Measurements from ENCODE around the gene HLA-F.
A peak's percentile ranks its signal among the peaks of the same experiment; 100 is the strongest.

Gene HLA-F

DNA sequence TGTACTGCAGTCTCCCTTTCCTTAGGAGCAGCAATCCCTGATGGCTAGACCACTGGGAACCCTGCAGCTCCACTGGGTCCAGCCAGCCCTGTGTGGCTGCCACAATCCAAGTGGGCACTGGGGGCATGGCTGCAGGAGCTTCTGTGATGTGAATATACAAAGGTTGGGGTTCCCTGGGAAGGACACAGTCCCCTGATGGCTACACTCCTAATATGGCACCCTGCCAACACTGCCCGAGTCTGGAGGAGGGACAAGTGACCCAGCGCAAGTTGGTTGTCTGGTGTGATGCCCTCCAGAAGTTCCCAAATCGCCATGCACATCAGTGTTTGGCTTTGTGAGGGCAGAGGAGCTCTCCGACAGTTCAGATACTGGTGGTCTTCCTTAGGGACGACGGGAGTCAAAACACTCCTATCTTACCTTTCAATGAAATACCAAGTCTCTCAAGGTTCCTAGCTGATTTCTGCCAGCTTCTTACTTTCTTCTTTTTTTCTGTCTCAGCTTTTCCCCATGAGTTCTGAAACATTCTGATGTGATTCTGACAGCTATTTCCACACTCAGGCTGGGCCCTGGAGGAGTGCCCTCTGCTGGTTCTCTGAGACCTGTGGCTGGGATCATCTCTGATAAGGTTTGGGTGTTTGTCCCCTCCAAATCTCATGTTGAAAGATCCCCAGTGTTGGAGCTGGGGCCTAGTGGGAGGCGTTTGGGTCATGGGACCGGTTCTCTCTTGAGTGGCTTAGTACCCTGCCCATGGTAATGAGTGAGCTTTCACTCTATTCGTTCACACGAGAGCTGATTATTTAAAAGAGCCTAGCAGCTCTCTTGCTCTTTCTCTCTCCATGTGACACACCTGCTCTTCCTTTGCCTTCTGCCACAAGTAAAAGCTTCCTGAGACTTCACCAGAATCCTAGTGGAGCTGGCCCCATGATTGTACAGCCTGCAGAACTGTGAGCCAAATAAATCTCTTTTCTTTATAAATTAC is 26.8 kb upstream of the HLA-F start:
- Histone ChIP-seq H3K27me3 (replicated peaks) (no peaks in the 10 kb centered on the region), H3K27ac (no peak overlapping the region), H3K36me3 (replicated peaks) (no peaks in the 10 kb centered on the region), H3K4me3 (ENCODE audit: low read depth, low read length) (no peak overlapping the region)
- TF ChIP-seq, protein P1, sequence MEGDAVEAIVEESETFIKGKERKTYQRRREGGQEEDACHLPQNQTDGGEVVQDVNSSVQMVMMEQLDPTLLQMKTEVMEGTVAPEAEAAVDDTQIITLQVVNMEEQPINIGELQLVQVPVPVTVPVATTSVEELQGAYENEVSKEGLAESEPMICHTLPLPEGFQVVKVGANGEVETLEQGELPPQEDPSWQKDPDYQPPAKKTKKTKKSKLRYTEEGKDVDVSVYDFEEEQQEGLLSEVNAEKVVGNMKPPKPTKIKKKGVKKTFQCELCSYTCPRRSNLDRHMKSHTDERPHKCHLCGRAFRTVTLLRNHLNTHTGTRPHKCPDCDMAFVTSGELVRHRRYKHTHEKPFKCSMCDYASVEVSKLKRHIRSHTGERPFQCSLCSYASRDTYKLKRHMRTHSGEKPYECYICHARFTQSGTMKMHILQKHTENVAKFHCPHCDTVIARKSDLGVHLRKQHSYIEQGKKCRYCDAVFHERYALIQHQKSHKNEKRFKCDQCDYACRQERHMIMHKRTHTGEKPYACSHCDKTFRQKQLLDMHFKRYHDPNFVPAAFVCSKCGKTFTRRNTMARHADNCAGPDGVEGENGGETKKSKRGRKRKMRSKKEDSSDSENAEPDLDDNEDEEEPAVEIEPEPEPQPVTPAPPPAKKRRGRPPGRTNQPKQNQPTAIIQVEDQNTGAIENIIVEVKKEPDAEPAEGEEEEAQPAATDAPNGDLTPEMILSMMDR (IDR thresholded peaks at IDR 0.05; ENCODE audit: low read depth, low read length, missing control alignments): peak; percentile 71
- in situ Hi-C loops (cut with HindIII; ENCODE audit: low pct_ligation_motif_present, low sequenced_read_pairs): no loop called here
- peak; percentile 19 for DNase-seq

DNA sequence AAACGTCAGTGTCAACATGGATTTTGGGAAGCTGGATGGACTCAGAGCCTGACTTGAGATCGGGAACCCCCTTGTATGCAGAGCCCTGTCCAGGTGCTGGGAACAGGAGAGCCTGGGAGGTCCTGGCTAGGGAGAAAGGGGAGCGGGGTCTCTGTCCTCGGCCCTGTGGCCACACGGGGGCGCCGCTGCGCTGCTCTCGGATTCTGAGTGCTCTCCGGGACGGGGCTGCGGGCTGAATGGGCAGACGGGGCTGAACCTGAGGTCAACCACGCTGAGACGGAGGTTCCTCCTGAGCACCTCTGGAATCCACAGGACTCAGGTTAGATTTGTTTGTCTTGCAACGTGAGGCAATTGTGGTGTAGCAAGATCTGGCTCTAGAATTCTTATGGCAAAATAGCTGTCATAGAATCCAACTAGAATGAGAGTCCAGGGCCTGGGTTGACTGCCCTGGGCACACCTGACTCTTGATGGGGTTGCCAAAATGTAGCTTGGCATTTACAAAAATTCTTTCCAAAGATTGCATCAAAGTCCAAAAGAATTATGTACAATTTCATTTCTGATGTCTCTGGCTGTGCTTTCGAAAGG is 20.6 kb upstream of the HLA-F start:
- Histone ChIP-seq H3K4me3 (ENCODE audit: low read depth, low read length) (no peak overlapping the region), H3K36me3 (replicated peaks) (no peaks in the 10 kb centered on the region), H3K27me3 (replicated peaks) (peaks cover 3% of the 10 kb centered on the region), H3K27ac (no peak overlapping the region)
- in situ Hi-C loops (cut with HindIII; ENCODE audit: low pct_ligation_motif_present, low sequenced_read_pairs): no loop called here
- DNase-seq: peak; percentile 31
- TF ChIP-seq, protein P1 (IDR thresholded peaks at IDR 0.05; ENCODE audit: low read depth, low read length, missing control alignments): peak; percentile 86

DNA sequence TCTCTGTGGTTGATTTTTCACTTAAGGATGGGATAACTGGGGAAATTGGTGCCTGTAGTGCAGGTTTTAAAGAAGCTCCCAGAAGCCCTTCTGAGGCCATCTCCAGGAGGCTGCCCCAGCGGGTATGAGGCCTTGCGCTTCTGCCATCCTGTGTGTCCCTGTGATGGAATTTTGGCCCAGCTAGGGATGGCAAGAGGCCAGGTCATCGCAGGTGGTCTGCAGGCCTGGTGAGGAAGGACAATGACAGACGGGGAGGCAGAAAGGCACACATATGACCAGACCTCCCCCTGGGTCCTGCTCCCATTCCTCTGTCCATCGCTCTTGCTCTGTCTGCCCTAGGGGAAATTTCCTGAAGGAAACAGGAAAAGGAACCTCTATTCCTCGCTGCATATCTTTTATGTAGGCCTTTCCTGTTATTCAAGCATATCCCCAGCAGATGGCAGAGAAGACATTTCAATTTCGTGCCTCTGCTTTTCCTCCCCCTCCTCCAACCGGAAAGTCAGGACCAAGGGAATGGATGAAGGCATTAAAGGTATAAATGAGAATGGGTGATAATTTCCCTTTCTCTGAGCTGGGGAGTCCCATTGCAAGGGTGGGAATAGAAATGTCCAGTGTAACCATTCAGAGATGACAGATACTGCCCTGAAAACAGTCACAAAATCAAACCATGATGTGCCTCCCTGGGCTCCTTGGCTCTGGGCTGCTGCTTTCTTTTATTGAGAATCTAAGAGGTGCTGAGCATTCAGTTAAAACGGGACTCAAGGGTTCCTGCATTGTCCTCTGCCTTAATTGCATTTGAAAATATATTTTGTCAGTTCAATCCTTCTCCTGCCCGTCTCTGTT is 17.6 kb upstream of the HLA-F start:
- no peak for DNase-seq
- TF ChIP-seq, protein P1 (IDR thresholded peaks at IDR 0.05; ENCODE audit: low read depth, low read length, missing control alignments): peak; percentile 50
- H3K27me3 ChIP-seq (replicated peaks): peaks cover 3% of the 10 kb centered on the region
- H3K36me3 ChIP-seq (replicated peaks): no peaks in the 10 kb centered on the region
- no peak overlapping the region for H3K4me3 ChIP-seq (ENCODE audit: low read depth, low read length)
- in situ Hi-C loops (cut with HindIII; ENCODE audit: low pct_ligation_motif_present, low sequenced_read_pairs): no loop called here
- no peak overlapping the region for H3K27ac ChIP-seq

DNA sequence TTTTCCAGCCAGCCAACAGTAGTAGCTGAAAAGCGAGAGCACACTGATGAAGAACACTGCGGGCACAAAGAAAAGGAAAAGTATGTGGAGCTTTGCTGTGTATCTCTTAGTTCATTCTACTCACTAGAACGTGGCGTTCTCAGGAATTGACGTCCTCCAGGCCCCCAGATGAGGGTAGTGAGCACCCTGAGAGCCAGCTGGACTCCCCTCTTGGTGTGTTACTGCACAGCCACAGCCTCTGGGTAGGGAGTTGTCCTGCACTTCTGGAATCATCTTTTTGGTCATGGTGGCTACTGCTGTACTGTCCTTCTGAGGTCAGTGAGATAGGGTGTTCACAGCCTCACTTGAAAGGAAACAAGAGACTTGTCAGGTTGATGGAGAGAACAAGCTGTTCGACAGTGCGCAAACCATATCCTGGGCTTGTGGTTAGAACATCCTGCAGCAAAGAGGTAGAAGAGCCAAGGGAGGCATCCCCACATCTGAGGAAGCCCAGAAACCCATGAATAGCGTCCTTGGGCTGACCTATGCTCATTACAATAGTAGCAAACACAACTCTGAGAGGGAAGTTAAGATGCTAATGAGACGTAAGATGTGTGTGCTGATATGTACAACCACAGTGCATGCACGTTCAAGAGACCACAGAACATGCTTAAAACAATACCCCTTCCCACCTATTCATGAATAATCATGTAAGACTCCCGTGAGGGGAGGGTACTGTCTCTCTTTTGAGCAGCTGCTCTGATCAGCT is 14.6 kb upstream of the HLA-F start:
- H3K4me3 ChIP-seq (ENCODE audit: low read depth, low read length): no peak overlapping the region
- TF ChIP-seq, protein P1 (IDR thresholded peaks at IDR 0.05; ENCODE audit: low read depth, low read length, missing control alignments): no peak
- H3K27ac ChIP-seq: no peak overlapping the region
- no peak for DNase-seq
- no peaks in the 10 kb centered on the region for H3K36me3 ChIP-seq (replicated peaks)
- peaks cover 3% of the 10 kb centered on the region for H3K27me3 ChIP-seq (replicated peaks)
- in situ Hi-C loops (cut with HindIII; ENCODE audit: low pct_ligation_motif_present, low sequenced_read_pairs): no loop called here

DNA sequence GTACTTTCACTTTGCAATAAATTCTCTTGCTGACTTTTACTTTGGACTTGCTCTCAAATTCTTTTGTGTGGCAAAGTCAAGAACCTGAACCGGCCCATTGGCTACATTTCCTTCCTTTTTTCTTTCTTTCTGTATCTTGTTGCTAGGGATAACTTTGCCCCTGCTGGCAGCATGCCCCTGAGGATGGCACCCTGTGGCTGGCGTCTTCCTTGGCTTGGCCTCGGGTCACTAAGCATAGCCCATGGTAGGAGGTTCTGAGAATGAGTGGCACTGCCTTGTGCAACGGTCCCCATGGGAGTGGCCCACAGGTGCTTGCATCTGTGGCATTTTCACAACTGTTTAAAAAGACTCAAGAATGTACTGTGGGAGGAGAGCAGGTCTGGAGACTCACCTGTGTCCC is 14.0 kb upstream of the HLA-F start:
- TF ChIP-seq, protein P1 (IDR thresholded peaks at IDR 0.05; ENCODE audit: low read depth, low read length, missing control alignments): no peak
- Histone ChIP-seq H3K27ac (no peak overlapping the region), H3K4me3 (ENCODE audit: low read depth, low read length) (no peak overlapping the region), H3K27me3 (replicated peaks) (peaks cover 3% of the 10 kb centered on the region), H3K36me3 (replicated peaks) (no peaks in the 10 kb centered on the region)
- DNase-seq: no peak
- in situ Hi-C loops (cut with HindIII; ENCODE audit: low pct_ligation_motif_present, low sequenced_read_pairs): no loop called here

Measured in brain microvascular endothelial cell (primary cell).